Gastrocnemius medialis (tissue), 4 donors: Measurements from ENCODE around the gene KRTAP19-3. TPM values are rescaled to one million over a fixed set of nuclear protein-coding genes. Genes with fewer than 3 reads are reported as not detected.

Experiments
- ATAC-seq, 2 donors: fragments of 150-250 bp; one replicate each; pipeline ENCODE4 v1.9.1; 2016
- DNase-seq, 2 donors: peaks; one replicate each; pipeline ENCODE4 v3.0.0-alpha.2; 2019
- H3K27ac ChIP-seq, 4 donors: fragments of 200-600 bp; sonication (generic); 1 replicate in 1 of 4; 2 replicates in 3 of 4; pipeline ENCODE4 v1.5.1; 2016 to 2018; ENCODE audit warnings: mild to moderate bottlenecking in 2 of 4, moderate library complexity in 1 of 4
- H3K27me3 ChIP-seq, 3 donors: fragments of 200-600 bp; sonication (generic) in 2 of 3; 1 replicate in 1 of 3; 2 replicates in 2 of 3; pipeline versions ENCODE4 v1.5.1 to v1.6.0; 2016 to 2019; ENCODE audit warnings: mild to moderate bottlenecking in 1 of 3, moderate library complexity in 1 of 3
- H3K36me3 ChIP-seq, 2 donors: fragments of 200-600 bp; sonication (generic) in 1 of 2; one replicate each; pipeline ENCODE4 v1.5.1; 2017 to 2018
- H3K4me1 ChIP-seq, 2 donors: fragments of 200-600 bp; sonication (generic) in 1 of 2; one replicate each; pipeline ENCODE4 v1.5.1; 2016 to 2017; ENCODE audit warnings: mild to moderate bottlenecking in 2 of 2
- H3K4me3 ChIP-seq, 4 donors: fragments of 200-600 bp; sonication (generic) in 3 of 4; 1 replicate in 1 of 4; 2 replicates in 3 of 4; pipeline ENCODE4 v1.5.1; 2016 to 2019; ENCODE audit warnings: mild to moderate bottlenecking in 2 of 4
- H3K9me3 ChIP-seq, 3 donors: fragments of 200-600 bp; sonication (generic) in 2 of 3; 1 replicate in 1 of 3; 2 replicates in 2 of 3; pipeline ENCODE4 v1.5.1; 2016 to 2019
- CTCF ChIP-seq, 5 experiments: fragments of 450-650 bp in 3 of 5; fragments of 200-600 bp in 2 of 5; sonication (generic) in 2 of 5; IDR thresholded peaks in 4 of 5; conservative IDR thresholded peaks in 1 of 5; 1 replicate in 4 of 5; 2 replicates in 1 of 5; pipeline ENCODE4 v1.5.1; 2016 to 2019; ENCODE audit warnings: antibody characterized with exemption in 5 of 5, mild to moderate bottlenecking in 3 of 5, moderate library complexity in 3 of 5
- POLR2A ChIP-seq, 2 donors: fragments of 450-650 bp; IDR thresholded peaks; one replicate each; pipeline ENCODE4 v1.6.1; 2017; ENCODE audit warnings: antibody characterized with exemption in 2 of 2, mild to moderate bottlenecking in 2 of 2, moderate library complexity in 2 of 2
- in situ Hi-C, 4 donors: fragments of 200-750 bp; cut with MboI; loops; one replicate each; pipeline versions ENCODE4 v1.15.0 to v1.8.0; 2017; ENCODE audit warnings: low sequenced_read_pairs in 4 of 4
- intact Hi-C: fragments of 100-400 bp; cut with DNase I; formaldehyde crosslinking; loops from one replicate; pipeline ENCODE4 v1.15.1; 2023; ENCODE audit warnings: low total_unique reads
- total RNA-seq, 4 donors: library from RNA; depleted of rRNA; stranded (reverse); fragments of >200 nt; gene quantifications; one replicate each; pipeline versions ENCODE4 v1.1.0 to v1.2.3, GENCODE V29; 2016

KRTAP19-3 gene
- total RNA-seq, 4 donors from 2014 or later, result 1.0 to 12.9 (median 5.0) TPM; not detected in 1

DNA sequence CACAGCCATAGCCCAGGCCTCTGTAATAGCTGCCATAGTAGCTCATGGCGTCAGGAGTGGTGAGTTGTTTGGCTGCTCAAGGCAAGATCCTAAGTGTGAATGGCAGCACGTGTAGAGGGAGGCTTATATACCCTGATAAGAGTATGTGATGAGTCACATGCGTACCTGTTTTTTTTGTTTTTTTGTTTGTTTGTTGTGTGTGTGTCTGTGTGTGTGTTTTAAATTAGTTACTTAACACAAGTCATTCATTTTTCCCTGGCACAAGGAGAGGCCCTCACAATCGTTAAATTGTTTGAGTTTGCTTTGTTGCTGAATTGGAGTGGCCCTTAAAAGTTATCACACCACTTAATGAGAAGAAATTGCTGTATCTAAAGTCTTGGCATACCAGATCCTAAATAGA lies 5.3 kb upstream of the KRTAP19-3 start, which contains the start of gene KRTAP19-4:
KRTAP19-4 (minus strand) TSS at position 101 of the 400 bp plus-strand sequence; CDS start at position 46, 55 bp downstream.
- ATAC-seq (no peak), DNase-seq (no peak)
- H3K9me3 ChIP-seq, result no peaks in the 10 kb centered on the region
- TF ChIP-seq CTCF (IDR thresholded peaks at IDR 0.05 in 4 of 5, conservative IDR thresholded peaks at IDR 0.05 in 1 of 5), result no peak
- no peak for TF ChIP-seq POLR2A (IDR thresholded peaks at IDR 0.05)
- intact Hi-C loops (no loop called here), in situ Hi-C loops (no loop called here)
- H3K27ac ChIP-seq, result no peak within 1 kb of the TSS
- H3K36me3 ChIP-seq, result no peaks in the 10 kb centered on the region
- no peak within 1 kb of the TSS for H3K4me3 ChIP-seq
- no peaks in the 10 kb centered on the region for H3K27me3 ChIP-seq
- no peaks in the 10 kb centered on the region for H3K4me1 ChIP-seq

DNA sequence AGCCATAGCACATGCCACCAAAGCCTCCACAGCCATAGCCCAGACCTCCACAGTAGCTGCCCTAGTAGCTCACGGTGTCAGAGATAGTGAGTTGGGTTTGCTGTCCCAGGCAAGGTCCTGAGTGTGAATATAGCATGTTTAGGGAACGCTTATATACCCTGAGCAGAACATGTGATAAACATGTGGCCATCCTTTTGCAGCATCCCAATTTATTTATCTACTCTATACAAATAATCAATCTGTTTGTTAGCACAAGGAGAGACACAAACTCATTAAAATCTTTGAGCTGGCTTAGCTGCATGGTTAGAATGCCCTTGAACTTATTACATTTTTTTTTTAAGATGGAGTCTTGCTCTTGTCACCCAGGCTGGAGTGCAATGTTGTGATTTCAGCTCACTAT lies 4.5 kb downstream of the KRTAP19-3 start, which contains the start of gene KRTAP19-2:
KRTAP19-2 (minus strand) TSS at position 101 of the 400 bp plus-strand sequence; CDS start at position 13, 88 bp downstream.
- Histone ChIP-seq H3K4me3 (no peak within 1 kb of the TSS), H3K36me3 (no peaks in the 10 kb centered on the region), H3K9me3 (no peaks in the 10 kb centered on the region), H3K27me3 (no peaks in the 10 kb centered on the region), H3K4me1 (no peaks in the 10 kb centered on the region), H3K27ac (no peak within 1 kb of the TSS)
- ATAC-seq (no peak), DNase-seq (no peak)
- TF ChIP-seq CTCF (IDR thresholded peaks at IDR 0.05 in 4 of 5, conservative IDR thresholded peaks at IDR 0.05 in 1 of 5) (no peak), POLR2A (IDR thresholded peaks at IDR 0.05) (no peak)
- in situ Hi-C loops (no loop called here), intact Hi-C loops (no loop called here)

GRCh38 chr21:30486180-30486579 lies 5.6 kb downstream of the KRTAP19-3 start:
- intact Hi-C loops, result no loop called here
- TF ChIP-seq POLR2A (IDR thresholded peaks at IDR 0.05), result no peak
- TF ChIP-seq CTCF (IDR thresholded peaks at IDR 0.05 in 4 of 5, conservative IDR thresholded peaks at IDR 0.05 in 1 of 5), result no peak
- H3K27me3 ChIP-seq, result no peaks in the 10 kb centered on the region
- H3K36me3 ChIP-seq, result no peaks in the 10 kb centered on the region
- DNase-seq (no peak), ATAC-seq (no peak)
- no peak overlapping the region for H3K4me3 ChIP-seq
- no peak overlapping the region for H3K27ac ChIP-seq
- H3K4me1 ChIP-seq, result no peaks in the 10 kb centered on the region
- in situ Hi-C loops, result no loop called here
- H3K9me3 ChIP-seq, result no peaks in the 10 kb centered on the region

DNA sequence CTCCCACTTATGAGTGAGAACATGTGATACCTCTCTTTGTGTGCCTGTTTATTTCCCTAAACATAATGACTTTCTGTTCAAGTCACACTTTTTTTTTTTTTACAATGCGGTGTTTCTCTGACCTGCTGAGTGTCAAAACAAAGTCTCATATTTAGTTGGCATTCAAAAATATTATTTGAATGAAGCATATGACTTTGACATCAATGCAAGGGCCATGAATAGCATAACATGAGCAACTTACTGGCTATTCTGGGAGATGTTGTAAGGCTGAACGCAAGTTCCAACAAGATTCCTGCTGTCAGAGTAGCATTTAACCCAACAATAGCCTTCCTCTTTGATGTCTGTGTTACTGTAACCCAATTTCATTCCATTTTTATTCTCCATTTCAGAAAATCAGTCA lies 9.7 kb downstream of the KRTAP19-3 start:
- no peaks in the 10 kb centered on the region for H3K36me3 ChIP-seq
- DNase-seq (no peak), ATAC-seq (peak in 1 of 2 donors; percentile 65)
- in situ Hi-C loops, result no loop called here
- H3K27ac ChIP-seq, result peak overlapping the region in 2 of 4 donors; percentile 22 to 33
- no peaks in the 10 kb centered on the region for H3K27me3 ChIP-seq
- no peak overlapping the region for H3K4me3 ChIP-seq
- no peaks in the 10 kb centered on the region for H3K4me1 ChIP-seq
- TF ChIP-seq POLR2A (IDR thresholded peaks at IDR 0.05) (no peak), CTCF (IDR thresholded peaks at IDR 0.05 in 4 of 5, conservative IDR thresholded peaks at IDR 0.05 in 1 of 5) (no peak)
- no peaks in the 10 kb centered on the region for H3K9me3 ChIP-seq
- intact Hi-C loops, result no loop called here

- DNase-seq (no peak), ATAC-seq (no peak)
- Histone ChIP-seq H3K9me3 (no peaks in the 10 kb centered on the region), H3K27ac (peak within 1 kb of the TSS in 2 of 4 donors; percentile 47), H3K4me3 (no peak within 1 kb of the TSS), H3K36me3 (no peaks in the 10 kb centered on the region), H3K4me1 (no peaks in the 10 kb centered on the region), H3K27me3 (no peaks in the 10 kb centered on the region)
- in situ Hi-C loops (no loop called here), intact Hi-C loops (no loop called here)
- no peak for TF ChIP-seq POLR2A (IDR thresholded peaks at IDR 0.05)
- TF ChIP-seq CTCF (IDR thresholded peaks at IDR 0.05 in 4 of 5, conservative IDR thresholded peaks at IDR 0.05 in 1 of 5), result no peak
These were observed 11.7 kb downstream of the KRTAP19-3 start, which contains the start of gene KRTAP19-1 for GRCh38 chr21:30480145-30480544. TSS of gene KRTAP19-1 (minus strand) at chr21:30480367. CDS start at chr21:30480317, 50 bp downstream.
